Ectodermal cell (in vitro differentiated cells): Measurements from ENCODE around the gene CREB3.

Experiments used
- H3K27ac ChIP-seq: 2 replicates; pipeline ENCODE4 v1.7.0; 2013; ENCODE audit warnings: mild to moderate bottlenecking, low read depth, low read length; ENCODE audit not compliant: insufficient read depth, poor library complexity, severe bottlenecking
- H3K27me3 ChIP-seq: 2 replicates; pipeline ENCODE4 v1.7.0; 2013; ENCODE audit warnings: mild to moderate bottlenecking, low read length; ENCODE audit not compliant: insufficient read depth, control insufficient read depth, poor library complexity, severe bottlenecking
- H3K36me3 ChIP-seq: one replicate; pipeline ENCODE4 v1.7.0; 2013; ENCODE audit warnings: low read length; ENCODE audit not compliant: control insufficient read depth, insufficient read depth
- H3K4me1 ChIP-seq: one replicate; pipeline ENCODE4 v1.7.0; 2013; ENCODE audit warnings: low read length; ENCODE audit not compliant: control insufficient read depth, insufficient read depth
- H3K4me3 ChIP-seq: 2 replicates; pipeline ENCODE4 v1.7.0; 2013; ENCODE audit warnings: low read depth, low read length, control low read depth; ENCODE audit not compliant: insufficient read depth
- H3K9me3 ChIP-seq: 2 replicates; pipeline ENCODE4 v1.7.0; 2013; ENCODE audit warnings: mild to moderate bottlenecking, low read length, moderate library complexity; ENCODE audit not compliant: control insufficient read depth
- WGBS, 2 experiments: methylation state at CpG; one replicate each; pipeline ENCODE4 v1.1.7; 2013; ENCODE audit warnings: missing lambda C conversion rate in 2 of 2; 5-methylcytosine and 5-hydroxymethylcytosine counted together

Gene CREB3

DNA sequence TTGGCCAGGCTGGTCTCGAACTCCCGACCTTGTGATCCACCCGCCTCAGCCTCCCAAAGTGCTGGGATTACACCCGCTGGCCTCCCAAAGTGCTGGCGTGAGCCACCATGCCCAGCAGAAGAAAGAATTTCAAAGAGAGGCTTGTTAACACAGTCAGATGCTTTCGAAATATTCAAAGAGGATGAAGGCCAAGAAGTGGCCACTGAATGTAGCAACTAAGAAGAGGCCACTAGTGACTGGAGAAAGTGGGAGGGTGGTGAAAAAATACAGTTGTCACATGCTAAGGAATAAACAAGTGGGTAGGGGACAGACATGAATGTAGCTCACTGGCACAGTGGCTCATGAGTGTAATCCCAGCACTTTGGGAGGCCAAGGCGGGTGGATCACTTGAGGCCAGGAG is 29.8 kb upstream of the CREB3 start:
- H3K36me3 ChIP-seq: peaks cover 86% of the 10 kb centered on the region
- 92 to 93% methylated on average over 7 of the region's 7 CpGs for WGBS, 2 experiments
- no peaks in the 10 kb centered on the region for H3K27me3 ChIP-seq
- H3K4me1 ChIP-seq: no peaks in the 10 kb centered on the region
- no peak overlapping the region for H3K27ac ChIP-seq
- no peaks in the 10 kb centered on the region for H3K9me3 ChIP-seq
- H3K4me3 ChIP-seq: no peak overlapping the region

DNA sequence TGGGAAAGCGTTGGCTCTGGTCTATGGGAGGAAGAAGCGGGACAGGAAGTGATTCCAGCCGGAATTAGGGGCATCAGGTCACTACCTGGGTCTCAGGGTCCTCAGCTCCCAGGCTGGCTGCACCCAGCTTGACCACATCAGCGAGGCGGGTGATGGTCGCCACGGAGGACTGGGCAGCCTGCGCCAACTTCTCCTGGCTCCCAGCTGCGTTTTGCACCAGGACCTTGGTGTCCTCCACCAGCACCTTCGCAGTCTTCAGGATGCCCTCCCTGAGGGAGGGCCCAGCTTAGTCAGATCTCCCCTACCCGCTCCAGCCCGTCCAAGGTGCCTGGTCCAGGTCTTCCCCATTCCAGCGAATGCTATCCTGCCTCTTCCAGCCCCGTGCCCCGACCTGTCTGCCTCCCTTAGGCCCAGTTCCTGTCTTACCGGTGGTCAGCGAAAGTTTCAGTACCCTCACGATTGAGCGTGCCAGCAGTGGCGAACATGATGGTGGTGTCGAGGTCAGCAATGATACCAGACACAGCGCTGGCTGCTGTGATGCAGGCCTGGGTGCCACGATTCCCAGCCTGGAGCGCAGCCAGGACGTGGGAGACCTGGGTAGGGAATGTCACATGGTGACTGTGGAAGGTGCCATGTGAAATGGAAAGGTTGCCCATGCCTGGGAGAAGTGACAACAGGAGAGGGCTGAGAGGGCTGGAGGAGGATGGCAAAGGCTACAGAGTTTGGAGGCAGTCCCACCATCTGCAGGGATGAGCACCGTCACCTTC is 28.4 kb upstream of the CREB3 start:
- H3K4me3 ChIP-seq: no peak overlapping the region
- H3K4me1 ChIP-seq: no peaks in the 10 kb centered on the region
- no peaks in the 10 kb centered on the region for H3K27me3 ChIP-seq
- WGBS, 2 experiments: 94 to 95% methylated on average over 26 of the region's 26 CpGs
- no peak overlapping the region for H3K27ac ChIP-seq
- peaks cover 82% of the 10 kb centered on the region for H3K36me3 ChIP-seq
- no peaks in the 10 kb centered on the region for H3K9me3 ChIP-seq

DNA sequence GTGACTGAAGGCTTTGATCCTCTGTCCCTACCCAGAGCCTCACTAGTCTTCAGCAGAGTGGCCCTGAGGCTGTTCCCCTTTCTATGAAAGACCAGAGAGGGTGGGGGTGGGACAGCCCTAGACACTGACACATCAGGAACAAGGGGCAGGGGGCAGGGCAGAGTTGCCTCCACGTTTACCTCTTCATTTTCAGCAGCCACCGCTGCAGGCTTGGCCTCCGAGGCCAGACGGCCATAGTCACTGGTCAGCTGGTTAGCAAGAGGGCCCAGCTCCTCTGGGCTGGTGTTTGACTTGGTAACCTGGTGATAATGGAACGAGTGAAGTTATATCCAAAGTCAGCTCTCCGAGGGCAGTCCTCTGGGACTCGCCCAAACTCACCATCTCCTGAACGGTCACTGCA is 27.1 kb upstream of the CREB3 start:
- Histone ChIP-seq H3K4me1 (no peaks in the 10 kb centered on the region), H3K27ac (no peak overlapping the region), H3K4me3 (no peak overlapping the region), H3K27me3 (no peaks in the 10 kb centered on the region), H3K36me3 (peaks cover 81% of the 10 kb centered on the region), H3K9me3 (no peaks in the 10 kb centered on the region)
- 88% methylated on average over 8 of the region's 8 CpGs for WGBS, 2 experiments

DNA sequence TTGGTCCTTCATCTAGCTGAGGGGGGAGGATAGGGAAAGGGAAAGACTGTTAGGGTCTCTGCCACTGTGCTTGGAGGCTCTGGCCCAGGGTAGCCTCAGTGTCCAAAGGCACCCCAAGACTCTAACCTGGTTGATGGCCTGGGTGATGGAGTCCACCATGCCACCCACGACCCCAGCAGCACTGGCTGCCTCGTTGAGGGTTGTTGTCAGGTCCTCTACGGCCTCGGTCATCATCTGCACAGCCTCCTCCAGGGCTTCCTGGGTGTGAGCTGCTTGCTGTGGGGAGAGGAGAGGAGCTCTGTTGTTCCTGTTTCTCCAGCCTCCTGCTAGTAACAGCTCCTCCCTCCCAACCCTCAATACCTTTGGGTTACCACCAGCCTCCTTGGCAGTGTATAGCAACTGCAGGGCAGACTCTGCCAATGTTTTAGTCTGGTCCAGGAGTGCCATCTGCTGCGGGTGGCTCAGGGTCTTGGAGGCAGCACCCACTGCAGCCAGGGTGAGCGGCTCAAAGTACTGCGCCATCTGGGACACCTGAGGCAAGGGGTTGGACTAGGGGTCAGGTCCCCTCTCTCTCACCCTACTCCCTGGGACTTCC is 26.5 kb upstream of the CREB3 start:
- WGBS, 2 experiments: 94 to 96% methylated on average over 7 of the region's 7 CpGs
- Histone ChIP-seq H3K4me1 (no peaks in the 10 kb centered on the region), H3K4me3 (no peak overlapping the region), H3K27ac (no peak overlapping the region), H3K27me3 (no peaks in the 10 kb centered on the region), H3K9me3 (no peaks in the 10 kb centered on the region), H3K36me3 (peaks cover 82% of the 10 kb centered on the region)

DNA sequence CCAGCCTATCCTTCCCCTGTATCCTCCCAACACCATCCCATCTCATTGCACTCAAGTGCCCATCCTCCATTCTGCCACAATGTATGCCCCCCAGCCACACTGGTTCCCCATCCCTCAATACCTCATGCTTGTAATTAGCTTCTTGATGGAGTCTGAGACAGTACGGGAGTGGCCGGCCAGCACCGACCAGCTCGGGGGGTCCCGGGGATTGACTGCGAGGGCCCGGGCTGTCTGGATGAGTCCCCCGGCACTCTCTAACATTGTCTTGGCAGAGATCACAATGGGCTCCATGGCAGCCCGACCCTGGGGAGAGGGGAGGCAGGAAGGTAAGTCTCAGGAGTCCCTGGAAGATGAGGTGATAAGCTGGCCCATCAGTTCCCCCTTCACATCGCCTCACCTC is 25.5 kb upstream of the CREB3 start:
- Histone ChIP-seq H3K36me3 (peaks cover 84% of the 10 kb centered on the region), H3K4me3 (no peak overlapping the region), H3K4me1 (no peaks in the 10 kb centered on the region), H3K27me3 (no peaks in the 10 kb centered on the region), H3K27ac (no peak overlapping the region), H3K9me3 (no peaks in the 10 kb centered on the region)
- WGBS, 2 experiments: 91 to 93% methylated on average over 10 of the region's 10 CpGs

DNA sequence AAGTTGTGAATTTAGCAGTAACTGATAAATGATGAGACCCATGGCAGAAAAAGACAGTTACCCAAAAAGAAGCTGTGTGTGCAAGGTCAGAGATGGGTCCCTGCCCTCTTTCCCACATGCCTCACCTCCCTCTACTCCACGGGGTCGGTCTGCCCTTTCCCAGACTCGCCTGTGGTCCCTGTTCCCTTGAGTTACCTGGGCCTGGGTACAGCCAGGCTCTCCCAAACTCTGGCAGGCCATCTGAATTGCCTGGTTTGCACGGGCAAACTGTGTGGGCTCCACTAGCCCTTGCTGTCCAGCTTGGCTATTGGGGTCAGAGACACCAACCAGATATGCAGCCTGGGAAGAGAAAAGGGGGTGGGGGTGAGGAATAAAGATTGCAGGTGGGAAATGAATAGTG is 24.3 kb upstream of the CREB3 start:
- Histone ChIP-seq H3K27ac (no peak overlapping the region), H3K27me3 (no peaks in the 10 kb centered on the region), H3K9me3 (no peaks in the 10 kb centered on the region), H3K36me3 (peaks cover 90% of the 10 kb centered on the region), H3K4me1 (no peaks in the 10 kb centered on the region), H3K4me3 (no peak overlapping the region)
- WGBS, 2 experiments: 95 to 97% methylated on average over 4 of the region's 4 CpGs

DNA sequence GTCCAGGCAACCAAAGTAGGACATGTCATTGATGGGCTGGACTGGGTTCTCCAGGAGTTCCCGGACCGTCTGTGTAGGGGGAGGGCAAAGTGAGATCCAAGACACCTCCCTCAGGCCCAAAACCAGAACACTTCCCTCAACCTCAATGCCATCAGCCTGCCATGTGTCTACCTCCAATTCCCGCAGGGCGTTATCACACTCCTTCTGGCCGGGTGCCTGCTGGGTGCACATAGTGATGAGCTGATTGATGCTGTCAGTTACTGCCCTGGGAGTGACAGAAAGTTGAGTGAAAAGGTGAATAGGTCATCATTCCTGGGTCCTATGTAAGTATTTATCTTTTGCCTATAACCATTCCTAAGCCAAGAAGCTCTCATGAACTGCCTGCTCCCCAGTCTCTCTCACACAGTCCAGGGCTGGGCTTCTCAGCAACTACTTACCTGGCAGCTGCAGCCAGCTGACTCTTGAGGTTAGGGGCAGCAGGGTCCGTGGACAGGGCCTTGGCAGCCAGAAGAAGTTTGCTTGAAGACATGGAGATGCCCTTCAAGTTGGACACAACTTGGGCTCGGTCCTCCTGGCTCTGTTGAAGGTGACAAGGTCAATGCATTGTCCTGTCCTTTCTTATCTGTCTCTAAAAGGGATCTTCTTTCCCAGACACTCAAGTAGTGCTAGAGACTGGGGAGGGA is 21.5 kb upstream of the CREB3 start:
- H3K36me3 ChIP-seq: peaks cover 88% of the 10 kb centered on the region
- WGBS, 2 experiments: 91 to 97% methylated on average over 5 to 7 of the region's 7 CpGs
- H3K27ac ChIP-seq: no peak overlapping the region
- H3K4me3 ChIP-seq: no peak overlapping the region
- no peaks in the 10 kb centered on the region for H3K4me1 ChIP-seq
- H3K9me3 ChIP-seq: no peaks in the 10 kb centered on the region
- H3K27me3 ChIP-seq: no peaks in the 10 kb centered on the region

DNA sequence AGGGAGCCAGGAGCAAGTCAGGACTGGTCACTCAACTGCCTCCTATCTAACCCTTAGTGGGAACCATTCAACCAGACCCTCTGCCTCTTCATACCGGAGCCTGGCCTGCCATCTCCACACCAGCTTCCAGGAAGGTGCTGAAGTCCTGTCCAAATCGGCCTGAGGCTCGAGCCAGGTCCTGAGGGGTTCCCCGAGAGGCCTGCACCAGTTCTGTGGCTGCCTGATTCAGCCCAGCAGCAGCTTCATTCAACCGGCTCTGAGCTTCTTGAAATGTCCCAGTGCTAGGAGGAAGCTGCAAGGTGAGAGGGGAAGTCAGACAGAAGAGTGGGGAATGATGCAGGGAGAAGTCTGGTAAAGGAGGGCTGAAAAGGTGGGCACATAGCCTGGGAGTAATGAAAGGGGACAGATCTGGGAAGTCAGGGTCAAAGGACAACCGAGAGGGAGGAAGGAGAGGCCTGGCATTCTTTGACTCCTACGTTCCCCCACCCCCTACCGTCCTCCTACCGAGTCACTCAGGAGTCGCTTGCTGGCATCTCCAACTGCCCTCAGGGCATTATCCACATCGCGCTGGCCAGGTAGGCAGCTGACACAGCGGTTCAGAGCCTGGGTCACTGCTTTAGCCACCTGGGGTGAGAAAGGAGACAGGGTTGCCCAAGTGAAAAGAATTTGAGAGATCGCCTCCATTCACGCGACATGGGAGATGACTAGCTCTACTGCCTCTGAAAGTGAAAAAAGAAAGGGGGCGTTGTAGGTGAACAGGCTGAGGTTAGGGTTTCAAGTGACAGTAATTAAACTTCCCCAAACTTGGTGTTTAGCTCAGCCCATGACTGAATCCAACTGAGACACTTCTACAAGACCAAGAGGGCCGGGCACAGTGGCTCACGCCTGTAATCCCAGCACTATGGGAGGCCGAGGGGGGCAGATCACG is 20.7 kb upstream of the CREB3 start:
- no peak overlapping the region for H3K27ac ChIP-seq
- no peaks in the 10 kb centered on the region for H3K4me1 ChIP-seq
- no peak overlapping the region for H3K4me3 ChIP-seq
- H3K36me3 ChIP-seq: peaks cover 86% of the 10 kb centered on the region
- H3K9me3 ChIP-seq: no peaks in the 10 kb centered on the region
- WGBS, 2 experiments: 91 to 92% methylated on average over 21 of the region's 21 CpGs
- H3K27me3 ChIP-seq: no peaks in the 10 kb centered on the region

DNA sequence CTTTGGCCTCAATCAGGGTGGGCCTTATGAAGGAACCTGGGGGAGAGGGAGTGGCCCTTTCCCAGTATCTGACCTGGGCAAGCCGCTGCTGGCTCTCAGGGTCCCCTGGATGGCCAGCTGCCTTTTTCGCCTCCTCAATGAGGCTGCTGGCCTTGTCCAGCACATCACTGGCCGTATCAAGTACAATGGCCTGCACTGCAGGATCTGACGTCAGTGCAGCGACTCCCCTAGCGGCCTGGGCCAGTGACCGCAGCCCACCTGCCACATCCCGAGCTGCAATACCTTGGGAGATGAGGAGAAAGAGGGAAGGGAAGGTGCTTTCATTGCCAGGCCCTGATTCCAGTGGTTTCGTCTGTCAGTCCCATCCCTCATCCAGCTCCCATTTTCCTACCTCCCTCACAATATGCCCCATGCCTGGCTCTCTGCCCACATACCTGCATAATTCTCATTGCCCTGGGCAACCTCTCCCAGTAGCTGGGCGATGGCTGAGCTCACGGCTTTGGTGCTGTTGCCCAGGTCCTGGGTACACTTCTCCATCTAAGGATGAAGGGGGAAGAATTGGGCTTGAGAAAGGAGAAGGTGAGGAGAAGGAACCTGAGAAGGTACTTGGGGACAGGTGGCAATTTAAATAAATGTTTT is 19.6 kb upstream of the CREB3 start:
- H3K27me3 ChIP-seq: no peaks in the 10 kb centered on the region
- WGBS, 2 experiments: 92 to 94% methylated on average over 11 of the region's 11 CpGs
- no peak overlapping the region for H3K27ac ChIP-seq
- no peaks in the 10 kb centered on the region for H3K4me1 ChIP-seq
- no peaks in the 10 kb centered on the region for H3K9me3 ChIP-seq
- no peak overlapping the region for H3K4me3 ChIP-seq
- H3K36me3 ChIP-seq: peaks cover 86% of the 10 kb centered on the region
